Peyer's patch (tissue), 4 donors: Measurements from ENCODE around the gene NDC1. TPM values are rescaled to one million over a fixed set of nuclear protein-coding genes. Genes with fewer than 3 reads are reported as not detected.

Experiments
- DNase-seq, 3 donors: peaks; one replicate each; pipeline ENCODE4 v3.0.0-alpha.2; 2017 to 2019
- H3K27ac ChIP-seq, 4 donors: fragments of 200-600 bp; sonication (generic); one replicate each; pipeline ENCODE4 v1.5.1; 2016 to 2019
- H3K27me3 ChIP-seq, 2 donors: fragments of 200-600 bp; sonication (generic); one replicate each; pipeline ENCODE4 v1.5.1; 2019
- H3K36me3 ChIP-seq, 3 donors: fragments of 200-600 bp; sonication (generic); one replicate each; pipeline ENCODE4 v1.5.1; 2016 to 2019
- H3K4me1 ChIP-seq, 4 donors: fragments of 200-600 bp; sonication (generic); one replicate each; pipeline ENCODE4 v1.5.1; 2016 to 2019
- H3K4me3 ChIP-seq, 4 donors: fragments of 200-600 bp; sonication (generic); 1 replicate in 3 of 4; 2 replicates in 1 of 4; pipeline ENCODE4 v1.5.1; 2016 to 2019; ENCODE audit warnings: mild to moderate bottlenecking in 1 of 4
- H3K9me3 ChIP-seq, 4 donors: fragments of 200-600 bp; sonication (generic); one replicate each; pipeline ENCODE4 v1.5.1; 2016 to 2019; ENCODE audit warnings: mild to moderate bottlenecking in 1 of 4
- POLR2A ChIP-seq, 2 donors: fragments of 450-650 bp; IDR thresholded peaks; one replicate each; pipeline ENCODE4 v1.5.1; 2017; ENCODE audit warnings: antibody characterized with exemption in 2 of 2, mild to moderate bottlenecking in 2 of 2, moderate library complexity in 2 of 2
- total RNA-seq, 4 donors: library from RNA; depleted of rRNA; stranded (reverse); fragments of >200 nt; gene quantifications; one replicate each; pipeline ENCODE4 v1.1.0, GENCODE V29; 2016
- TF ChIP-seq, protein P1 (sequence below), 6 experiments: fragments of 450-650 bp in 4 of 6; fragments of 200-600 bp in 2 of 6; sonication (generic) in 1 of 6; IDR thresholded peaks; one replicate each; pipeline ENCODE4 v1.5.1; 2017 to 2019; ENCODE audit warnings: antibody characterized with exemption in 6 of 6, mild to moderate bottlenecking in 3 of 6, moderate library complexity in 1 of 6

The NDC1 gene
- total RNA-seq, 4 donors from 2014 or later = 4.2 to 8.3 (median 6.7) TPM

DNA sequence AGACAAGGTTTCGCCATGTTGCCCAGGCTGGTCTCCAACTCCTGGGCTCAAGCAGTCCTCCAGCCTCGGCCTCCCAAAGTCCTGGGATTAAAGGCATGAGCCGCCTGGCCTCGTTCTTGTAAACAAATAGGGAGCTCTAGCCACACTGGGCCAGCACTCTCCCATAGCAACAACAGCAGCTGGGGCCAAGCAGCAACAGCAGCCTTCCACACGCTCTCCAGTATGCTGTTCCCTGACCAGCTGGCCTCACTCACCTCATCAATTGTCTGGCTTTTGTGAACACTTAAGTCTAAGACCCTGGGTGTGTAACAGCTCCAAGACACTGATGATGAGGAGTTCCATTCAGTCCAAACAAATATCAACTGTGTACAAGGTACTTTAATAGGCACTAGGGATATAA is 82.2 kb downstream of the NDC1 start:
- Histone ChIP-seq H3K36me3 (no peaks in the 10 kb centered on the region), H3K27me3 (no peaks in the 10 kb centered on the region), H3K4me1 (no peaks in the 10 kb centered on the region), H3K4me3 (no peak overlapping the region), H3K9me3 (no peaks in the 10 kb centered on the region), H3K27ac (no peak overlapping the region)
- DNase-seq = no peak
- TF ChIP-seq, protein P1, sequence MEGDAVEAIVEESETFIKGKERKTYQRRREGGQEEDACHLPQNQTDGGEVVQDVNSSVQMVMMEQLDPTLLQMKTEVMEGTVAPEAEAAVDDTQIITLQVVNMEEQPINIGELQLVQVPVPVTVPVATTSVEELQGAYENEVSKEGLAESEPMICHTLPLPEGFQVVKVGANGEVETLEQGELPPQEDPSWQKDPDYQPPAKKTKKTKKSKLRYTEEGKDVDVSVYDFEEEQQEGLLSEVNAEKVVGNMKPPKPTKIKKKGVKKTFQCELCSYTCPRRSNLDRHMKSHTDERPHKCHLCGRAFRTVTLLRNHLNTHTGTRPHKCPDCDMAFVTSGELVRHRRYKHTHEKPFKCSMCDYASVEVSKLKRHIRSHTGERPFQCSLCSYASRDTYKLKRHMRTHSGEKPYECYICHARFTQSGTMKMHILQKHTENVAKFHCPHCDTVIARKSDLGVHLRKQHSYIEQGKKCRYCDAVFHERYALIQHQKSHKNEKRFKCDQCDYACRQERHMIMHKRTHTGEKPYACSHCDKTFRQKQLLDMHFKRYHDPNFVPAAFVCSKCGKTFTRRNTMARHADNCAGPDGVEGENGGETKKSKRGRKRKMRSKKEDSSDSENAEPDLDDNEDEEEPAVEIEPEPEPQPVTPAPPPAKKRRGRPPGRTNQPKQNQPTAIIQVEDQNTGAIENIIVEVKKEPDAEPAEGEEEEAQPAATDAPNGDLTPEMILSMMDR (IDR thresholded peaks at IDR 0.05) = no peak
- TF ChIP-seq POLR2A (IDR thresholded peaks at IDR 0.05) = no peak

DNA sequence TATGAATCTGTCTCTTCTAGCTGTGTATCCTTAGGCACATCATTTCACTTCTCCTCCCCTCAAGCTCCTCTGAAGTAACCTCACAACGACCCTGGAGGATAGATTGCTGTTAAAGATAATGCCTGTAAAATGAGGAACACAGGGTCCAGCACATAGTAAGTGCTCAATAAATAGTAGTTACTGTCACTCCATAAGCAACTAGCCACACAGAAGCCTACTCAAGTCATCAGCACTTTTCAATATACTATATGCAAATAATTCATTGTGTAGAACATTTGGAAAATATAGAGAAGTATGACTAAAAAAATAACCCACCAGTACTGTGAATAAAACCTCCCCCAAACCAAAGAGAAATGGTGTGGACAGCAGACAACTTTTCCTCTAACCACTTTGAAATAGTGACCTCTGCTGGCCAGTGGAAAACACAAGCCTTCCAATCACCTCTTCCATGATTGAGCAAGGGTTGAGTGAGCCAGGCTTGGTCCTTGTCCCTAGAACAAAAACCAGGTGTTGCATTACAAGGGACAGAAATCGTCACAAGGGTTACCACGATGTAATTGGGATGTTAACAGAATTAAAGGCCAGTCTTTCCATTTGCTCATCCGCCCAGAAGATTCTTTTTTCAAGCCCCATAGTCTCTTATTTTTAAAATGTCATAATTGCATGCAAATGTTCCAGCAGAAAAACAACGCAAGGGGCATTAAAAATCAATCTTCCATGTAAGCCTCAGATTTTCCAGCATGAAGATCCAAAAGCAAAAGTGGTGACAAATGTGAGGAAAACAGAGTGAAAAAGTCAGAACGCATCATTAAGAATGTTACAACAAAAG is 83.4 kb downstream of the NDC1 start:
- Histone ChIP-seq H3K27ac (no peak overlapping the region), H3K9me3 (no peaks in the 10 kb centered on the region), H3K36me3 (no peaks in the 10 kb centered on the region), H3K27me3 (no peaks in the 10 kb centered on the region), H3K4me1 (no peaks in the 10 kb centered on the region), H3K4me3 (no peak overlapping the region)
- peak in 1 of 3 donors; percentile 69 for DNase-seq
- TF ChIP-seq, protein P1 (IDR thresholded peaks at IDR 0.05) = peak in 4 of 6 experiments; percentile 54 to 71 (median 64)
- TF ChIP-seq POLR2A (IDR thresholded peaks at IDR 0.05) = no peak

DNA sequence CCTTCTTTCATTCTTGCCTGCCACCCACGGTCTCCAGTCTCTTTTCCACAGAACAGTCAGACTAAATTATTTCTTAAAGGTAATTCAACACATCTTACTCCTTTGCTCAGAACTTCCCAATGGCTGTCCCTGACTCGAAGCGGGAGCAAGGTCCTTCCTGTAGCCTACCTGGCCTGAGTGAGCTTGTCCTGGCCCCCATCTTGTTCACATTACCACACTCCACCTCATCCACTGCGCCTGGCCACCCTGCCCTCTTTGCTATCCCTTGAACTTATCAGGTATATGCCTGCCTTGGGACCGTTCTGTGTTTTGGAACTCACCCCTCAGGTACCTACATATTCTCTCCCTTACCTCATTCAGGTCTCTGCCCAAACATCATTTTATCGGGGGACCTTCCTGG is 85.8 kb downstream of the NDC1 start:
- H3K27me3 ChIP-seq = no peaks in the 10 kb centered on the region
- no peaks in the 10 kb centered on the region for H3K4me1 ChIP-seq
- H3K27ac ChIP-seq = no peak overlapping the region
- H3K36me3 ChIP-seq = no peaks in the 10 kb centered on the region
- H3K4me3 ChIP-seq = no peak overlapping the region
- H3K9me3 ChIP-seq = no peaks in the 10 kb centered on the region
- DNase-seq = no peak
- no peak for TF ChIP-seq POLR2A (IDR thresholded peaks at IDR 0.05)
- TF ChIP-seq, protein P1 (IDR thresholded peaks at IDR 0.05) = no peak

DNA sequence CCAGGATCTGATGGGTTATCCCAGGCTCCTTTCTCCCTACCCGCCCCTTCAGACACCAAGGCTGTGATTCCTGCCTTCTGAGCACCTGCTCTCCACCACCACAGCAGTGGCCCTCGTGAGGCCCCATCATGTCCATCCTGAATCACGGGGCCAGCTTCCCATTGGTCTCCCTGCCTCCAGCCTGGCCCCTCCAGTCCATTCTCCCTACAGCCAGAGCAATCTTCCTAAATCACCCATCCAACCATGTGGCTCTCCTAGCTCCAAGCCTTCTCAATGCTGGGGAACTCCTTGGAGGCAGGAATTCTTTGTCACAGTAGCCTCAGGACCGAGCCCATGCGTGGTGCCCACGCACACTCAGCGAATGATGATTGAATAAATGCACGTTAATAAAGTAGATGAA is 90.3 kb downstream of the NDC1 start:
- H3K9me3 ChIP-seq = no peaks in the 10 kb centered on the region
- no peak for DNase-seq
- no peaks in the 10 kb centered on the region for H3K27me3 ChIP-seq
- H3K4me3 ChIP-seq = no peak overlapping the region
- no peak for TF ChIP-seq POLR2A (IDR thresholded peaks at IDR 0.05)
- TF ChIP-seq, protein P1 (IDR thresholded peaks at IDR 0.05) = no peak
- H3K36me3 ChIP-seq = no peaks in the 10 kb centered on the region
- H3K4me1 ChIP-seq = no peaks in the 10 kb centered on the region
- no peak overlapping the region for H3K27ac ChIP-seq

DNA sequence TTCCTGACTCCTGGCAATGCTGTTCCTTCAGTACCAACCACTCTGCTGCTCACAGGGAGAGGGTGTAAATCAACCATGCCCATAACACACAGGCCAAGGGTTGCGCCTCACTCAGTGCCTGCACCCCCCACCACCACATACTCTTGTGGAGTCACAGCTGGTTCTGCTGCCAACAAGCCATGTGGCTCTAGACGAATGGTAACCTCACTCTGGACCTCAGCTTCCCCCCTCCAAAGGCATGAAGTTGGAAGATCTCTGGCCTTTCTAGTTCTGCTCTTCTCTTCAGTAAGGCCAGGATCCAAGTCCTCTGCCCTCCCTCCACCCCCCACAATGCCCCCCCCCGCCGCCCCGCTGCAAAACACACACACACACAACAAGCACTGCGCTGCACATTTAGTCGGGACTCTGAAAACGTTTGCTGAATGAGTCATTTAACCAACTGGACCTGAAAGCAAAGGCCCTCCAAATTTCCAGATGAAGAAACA is 97.4 kb downstream of the NDC1 start:
- Histone ChIP-seq H3K9me3 (no peaks in the 10 kb centered on the region), H3K4me1 (peaks cover 0 to 24% (median 10%) of the 10 kb centered on the region in 4 donors), H3K4me3 (no peak overlapping the region), H3K27me3 (peaks cover 0 to 10% of the 10 kb centered on the region in 2 donors), H3K27ac (no peak overlapping the region), H3K36me3 (no peaks in the 10 kb centered on the region)
- TF ChIP-seq, protein P1 (IDR thresholded peaks at IDR 0.05) = no peak
- no peak for TF ChIP-seq POLR2A (IDR thresholded peaks at IDR 0.05)
- no peak for DNase-seq
